Measurements from ENCODE around the gene SULT1A2.
"Not testable (repeated sequence)": the region's sequence is repeated elsewhere in the genome, so short reads cannot be mapped to it uniquely, and the experiment has no call there.

SULT1A2 gene

GRCh38 chr16:28591355-28591754, 5.5 kb downstream of the SULT1A2 start:
- no peak for DNase-seq (ENCODE audit: low read depth, low spot score)

DNA sequence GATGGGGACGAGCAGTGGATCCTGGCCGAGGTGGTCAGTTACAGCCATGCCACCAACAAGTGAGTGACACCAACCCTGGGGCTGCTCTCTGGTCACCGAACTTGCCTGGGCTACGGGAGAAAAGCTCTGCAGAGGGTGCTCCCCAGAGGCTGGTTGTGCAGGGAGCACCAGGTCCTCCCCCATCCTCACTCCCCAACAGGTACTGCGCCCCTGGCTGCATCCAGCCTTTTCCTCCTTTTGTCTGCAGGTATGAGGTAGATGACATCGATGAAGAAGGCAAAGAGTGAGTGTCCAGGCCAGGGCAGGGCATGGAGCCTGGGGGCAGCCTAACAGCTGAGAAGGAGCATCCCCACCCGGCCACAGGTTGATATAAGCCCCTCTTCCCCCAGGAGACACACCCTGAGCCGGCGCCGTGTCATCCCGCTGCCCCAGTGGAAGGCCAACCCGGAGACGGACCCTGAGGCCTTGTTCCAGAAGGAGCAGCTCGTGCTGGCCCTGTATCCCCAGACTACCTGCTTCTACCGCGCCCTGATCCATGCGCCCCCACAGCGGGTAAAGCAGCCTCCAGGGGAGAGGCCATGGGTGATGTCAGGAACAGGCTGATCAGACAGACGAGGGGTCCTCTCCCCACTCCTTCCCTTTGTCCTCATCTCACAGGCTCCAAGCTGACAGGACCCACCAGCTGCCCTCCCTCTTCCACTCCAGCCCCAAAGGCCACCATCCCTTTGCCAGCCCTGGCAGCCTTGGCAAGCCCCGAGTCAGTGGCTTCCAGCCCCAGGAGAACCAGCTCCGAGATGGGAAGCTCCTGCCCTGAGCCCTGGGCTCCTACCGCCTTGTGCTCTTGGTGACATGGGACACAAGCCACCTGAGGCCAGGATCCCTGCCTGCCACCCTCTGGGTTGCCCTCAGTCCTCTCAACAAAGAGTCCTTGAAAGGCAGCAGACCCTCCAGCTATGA, 6.2 kb downstream of the SULT1A2 start:
- no peak for DNase-seq (ENCODE audit: low read depth, low spot score)

DNA sequence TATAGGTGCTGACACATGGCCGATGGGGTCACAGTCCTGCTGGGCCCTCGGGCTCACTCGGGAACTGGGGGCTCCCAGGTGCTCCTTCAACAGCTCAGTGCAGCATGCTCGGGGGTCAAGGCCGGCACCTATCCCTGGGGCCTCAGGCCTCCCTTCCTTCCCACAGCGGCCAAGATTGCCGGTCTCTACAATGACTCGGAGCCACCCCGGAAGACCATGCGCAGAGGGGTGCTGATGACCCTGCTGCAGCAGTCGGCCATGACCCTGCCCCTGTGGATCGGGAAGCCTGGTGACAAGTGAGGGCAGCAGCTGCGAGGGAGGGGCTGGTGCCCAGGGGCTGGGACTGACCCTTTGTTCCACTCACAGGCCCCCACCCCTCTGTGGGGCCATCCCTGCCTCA, 6.9 kb downstream of the SULT1A2 start:
- DNase-seq (ENCODE audit: low read depth, low spot score): no peak

DNA sequence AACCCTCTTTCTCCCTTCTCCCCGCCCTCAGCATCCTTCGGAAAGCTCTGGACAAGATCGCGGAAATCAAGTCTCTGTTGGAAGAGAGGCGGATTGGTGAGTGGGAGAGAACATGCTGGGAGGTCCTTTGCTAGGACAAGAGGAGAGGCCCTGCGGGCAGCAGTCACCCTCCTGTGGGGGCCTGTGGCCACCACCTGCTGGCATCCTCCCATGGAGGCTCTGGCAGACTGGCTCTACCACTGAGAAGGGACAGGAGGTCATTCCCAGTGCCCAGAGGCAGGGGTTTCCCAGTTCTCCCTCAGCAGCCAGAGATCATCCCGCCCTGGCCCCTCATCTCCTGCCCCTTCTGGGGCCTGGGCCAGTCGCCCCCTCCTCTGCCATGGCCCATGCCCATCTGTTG, 7.8 kb downstream of the SULT1A2 start:
- no peak for DNase-seq (ENCODE audit: low read depth, low spot score)

DNA sequence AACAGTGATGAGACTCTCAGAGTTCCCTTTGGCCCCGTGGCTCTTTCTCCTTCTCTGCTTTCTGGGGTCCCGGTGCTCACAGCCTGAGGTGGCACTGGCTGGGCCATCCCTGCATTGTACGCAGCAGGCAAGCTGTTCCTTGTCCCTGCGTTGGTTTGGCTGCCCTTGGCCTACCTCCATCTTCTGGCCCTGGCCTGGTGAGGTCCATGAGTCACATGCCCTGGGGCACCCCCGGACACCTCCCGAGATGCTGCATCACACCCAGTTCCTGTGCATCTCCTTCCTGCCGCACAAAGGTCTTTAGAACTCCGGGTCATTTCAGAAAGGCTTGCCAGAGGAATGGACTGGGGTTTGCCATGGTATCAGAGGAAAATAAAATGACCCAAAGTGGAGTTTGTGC, 9.5 kb downstream of the SULT1A2 start:
- DNase-seq (ENCODE audit: low read depth, low spot score): no peak

DNA sequence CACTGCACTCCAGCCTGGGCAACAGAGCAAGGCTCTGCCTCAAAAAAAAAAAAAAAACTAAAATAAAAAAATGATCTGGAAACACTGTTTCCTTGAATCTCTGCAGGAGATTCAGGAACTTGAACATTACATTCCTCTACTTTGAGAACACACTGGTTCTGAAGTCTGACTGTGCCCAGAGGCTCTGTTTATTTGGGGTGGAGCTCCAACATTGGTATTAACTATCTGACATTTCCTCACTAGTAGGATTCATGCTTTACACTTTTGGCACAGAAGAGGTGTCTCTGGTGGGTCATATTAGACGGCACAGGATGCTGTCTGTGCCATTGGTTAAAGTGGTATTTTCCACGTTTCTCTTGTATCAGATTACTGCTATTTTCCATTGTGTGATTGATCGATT, 10.4 kb downstream of the SULT1A2 start:
- no peak for DNase-seq (ENCODE audit: low read depth, low spot score)

- DNase-seq (ENCODE audit: low read depth, low spot score): no peak
Measured at GRCh38 chr16:28585674-28586073, 11.2 kb downstream of the SULT1A2 start.

GRCh38 chr16:28580726-28581315, 16.0 kb downstream of the SULT1A2 start:
- DNase-seq (ENCODE audit: low read depth, low spot score): no peak

DNA sequence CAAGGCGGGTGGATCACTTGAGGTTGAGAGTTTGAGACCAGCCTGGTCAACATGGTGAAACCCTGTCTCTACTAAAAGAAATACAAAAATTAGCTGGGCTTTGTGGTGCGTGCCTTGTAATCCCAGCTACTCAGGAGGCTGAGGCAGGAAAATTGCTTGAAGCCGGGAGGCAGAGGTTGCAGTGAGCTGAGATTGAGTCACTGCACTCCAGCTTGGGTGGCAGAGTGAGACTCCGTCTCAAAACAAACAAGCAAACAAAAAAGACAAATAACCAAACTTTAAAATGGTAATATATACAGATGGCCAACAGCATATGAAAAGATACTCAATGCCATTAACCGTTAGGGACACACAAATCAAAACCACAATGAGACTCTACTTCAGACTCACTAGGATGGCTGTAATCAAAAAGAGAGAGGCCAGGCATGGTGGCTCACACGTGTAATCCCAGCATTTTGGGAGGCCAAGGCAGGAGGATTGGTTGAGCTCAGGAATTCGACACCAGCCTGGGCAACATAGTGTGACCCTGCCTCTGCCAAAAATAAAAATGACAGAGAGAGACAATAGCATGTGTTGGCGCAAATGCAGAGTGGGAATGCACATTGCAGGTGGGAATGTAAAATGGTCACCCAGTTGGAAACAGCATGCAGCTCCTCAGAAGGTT, 21.3 kb downstream of the SULT1A2 start:
- no peak for DNase-seq (ENCODE audit: low read depth, low spot score)

DNA sequence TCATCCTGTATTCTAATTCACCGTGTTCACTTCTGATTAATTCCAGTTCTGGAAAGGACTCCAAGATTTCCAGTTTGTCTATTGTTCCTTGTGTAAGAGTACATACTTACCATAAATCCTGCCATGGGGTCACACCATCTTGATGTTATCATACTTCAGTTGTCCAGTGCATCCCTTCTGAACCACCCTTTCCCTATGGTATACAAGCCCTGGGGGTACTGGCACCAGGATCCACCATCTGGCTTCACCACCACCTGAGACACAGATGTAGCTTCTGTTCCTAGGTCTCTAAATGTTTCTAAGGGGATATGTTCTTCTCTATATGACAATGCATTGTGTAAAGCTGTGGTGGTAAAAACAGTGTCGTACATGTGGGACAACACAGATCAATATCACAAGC, 21.9 kb downstream of the SULT1A2 start:
- no peak for DNase-seq (ENCODE audit: low read depth, low spot score)

DNA sequence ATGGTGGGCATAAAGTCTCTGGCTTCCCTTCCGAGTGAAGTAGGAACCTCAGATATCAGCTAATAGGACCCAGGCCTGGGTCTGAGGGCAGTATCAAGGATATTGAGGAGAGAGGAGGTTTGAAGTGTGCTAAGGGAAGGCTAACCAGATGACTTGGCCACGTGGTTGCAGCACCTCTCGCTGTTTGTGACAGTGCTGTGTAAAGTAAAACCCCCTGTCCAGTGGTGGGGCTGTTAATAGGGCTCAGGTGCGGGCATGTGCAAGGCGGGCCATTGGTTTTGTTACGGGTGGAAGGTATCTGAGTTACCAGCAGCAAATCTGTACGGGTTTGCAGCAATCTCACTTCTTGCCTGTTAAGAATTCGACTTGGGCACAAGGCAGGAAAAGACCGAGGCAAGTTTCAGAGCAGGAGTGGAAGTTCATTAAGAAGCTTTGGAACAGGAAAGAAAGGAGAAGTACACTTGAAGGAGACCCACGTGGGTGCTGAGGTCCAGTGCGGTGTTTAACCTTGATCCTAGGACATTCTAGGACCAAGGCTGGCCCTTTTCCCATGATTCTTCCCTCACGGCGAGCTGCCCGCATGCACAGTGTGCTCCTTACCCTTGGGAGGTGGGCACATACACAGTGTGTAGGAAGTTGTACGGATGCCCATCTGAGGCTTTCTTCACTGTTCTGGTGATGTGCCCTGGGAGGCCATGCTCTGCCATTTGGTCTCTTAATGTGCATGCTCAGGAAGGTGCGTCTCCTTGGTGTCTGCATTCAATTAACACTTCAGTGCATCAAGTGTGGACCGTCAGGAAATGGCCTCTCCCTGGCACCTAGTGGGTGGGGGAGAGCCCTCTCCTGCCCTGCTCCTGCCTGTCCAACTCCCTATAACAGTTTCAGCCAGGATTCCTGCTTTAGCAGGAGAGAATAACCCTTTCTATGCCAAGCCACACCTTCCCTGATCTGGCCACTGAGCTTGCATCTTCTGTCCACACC, 22.8 kb downstream of the SULT1A2 start:
- no peak for DNase-seq (ENCODE audit: low read depth, low spot score)

DNA sequence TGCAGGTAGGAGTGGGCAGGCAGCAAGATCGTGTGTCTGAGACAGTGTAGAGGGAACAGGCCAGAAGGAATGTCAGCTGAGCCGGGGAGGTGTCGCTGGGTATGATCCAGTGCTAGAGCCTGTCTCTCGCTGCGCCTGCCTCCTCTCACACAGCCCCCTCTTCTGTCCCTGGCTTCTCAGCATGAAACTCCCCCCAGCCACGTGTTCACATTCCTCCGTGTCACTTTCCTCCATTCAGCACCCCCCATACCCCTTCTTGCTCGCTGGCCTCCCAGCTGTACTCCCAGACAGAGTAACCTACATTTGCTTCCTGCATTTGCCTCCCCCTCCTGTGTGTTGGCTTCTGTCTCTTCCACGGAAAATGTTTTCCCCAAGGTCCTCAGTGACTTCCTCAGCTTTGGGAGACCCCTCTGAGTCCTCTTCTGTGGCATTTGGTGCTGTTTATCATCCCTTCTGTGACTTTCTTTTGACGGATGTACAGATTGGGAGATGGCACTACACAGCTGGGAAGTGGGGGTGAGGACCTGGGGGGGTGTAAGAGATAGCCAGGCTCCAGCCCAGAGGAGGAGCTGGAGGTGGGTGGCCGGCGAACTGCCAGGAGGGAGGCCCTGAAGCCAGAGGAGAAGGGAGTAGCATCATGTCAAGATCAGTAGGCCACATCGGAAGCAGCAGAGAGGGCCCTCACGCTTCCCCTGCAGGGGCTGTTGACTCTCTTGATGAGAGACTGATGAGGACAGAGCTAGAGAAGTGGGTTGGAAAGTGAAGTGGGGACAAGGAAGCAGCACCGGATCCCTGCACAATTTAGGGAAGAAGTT, 23.9 kb downstream of the SULT1A2 start:
- no peak for DNase-seq (ENCODE audit: low read depth, low spot score)

DNA sequence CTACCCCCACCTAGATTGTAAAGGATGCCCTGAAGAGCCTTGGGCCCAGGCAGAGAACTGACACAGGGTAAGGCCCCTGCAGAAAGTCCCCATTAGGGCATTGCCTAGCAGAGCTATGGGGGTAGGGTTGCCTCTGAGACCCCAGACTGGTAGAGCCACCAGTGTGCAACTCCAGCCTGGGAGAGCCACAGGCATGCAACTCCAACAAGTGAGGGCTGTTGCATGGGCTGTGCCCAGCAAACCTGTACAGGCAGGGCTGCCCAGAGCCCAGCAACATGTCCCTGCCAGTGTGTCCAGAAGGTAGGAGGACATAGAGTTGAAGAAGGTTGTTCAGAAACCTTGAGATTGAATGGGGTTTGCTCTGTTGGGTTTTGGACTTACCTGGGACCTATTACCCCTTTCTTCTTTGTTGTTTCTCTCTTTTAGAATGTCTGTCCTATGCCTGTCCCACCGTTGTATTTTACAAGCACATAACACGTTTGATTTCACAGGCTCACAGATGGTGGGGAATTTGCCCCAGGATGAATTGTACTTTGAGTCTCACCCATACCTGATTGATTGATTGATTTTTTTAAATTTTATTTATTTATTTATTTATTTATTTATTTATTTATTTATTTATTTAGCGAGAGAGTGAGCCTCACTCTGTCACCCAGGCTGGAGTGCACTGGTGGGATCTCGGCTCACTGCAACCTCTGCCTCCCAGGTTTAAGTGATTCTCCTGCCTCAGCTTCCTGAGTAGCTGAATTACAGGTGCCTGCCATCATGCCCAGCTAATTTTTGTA, 26.7 kb downstream of the SULT1A2 start:
- no peak for DNase-seq (ENCODE audit: low read depth, low spot score)

DNA sequence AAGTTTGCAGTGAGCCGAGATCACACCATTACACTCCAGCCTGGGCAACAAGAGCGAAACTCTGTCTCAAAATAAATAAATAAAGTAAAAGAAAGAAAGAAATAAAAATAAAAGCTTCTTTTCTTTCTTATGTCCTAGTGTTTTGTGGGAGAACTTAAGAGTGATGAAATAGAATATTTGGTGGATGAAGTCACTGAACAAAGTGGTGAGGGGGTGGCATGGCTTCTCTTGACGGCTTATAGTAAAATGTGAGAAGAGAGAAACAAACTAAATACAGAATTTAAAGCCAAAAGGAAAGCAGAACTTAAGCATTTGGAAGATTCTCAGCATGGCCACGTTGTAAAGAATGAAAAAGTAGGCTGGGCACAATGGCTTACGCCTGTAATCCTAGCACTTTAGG, 27.8 kb downstream of the SULT1A2 start:
- DNase-seq (ENCODE audit: low read depth, low spot score): no peak

DNA sequence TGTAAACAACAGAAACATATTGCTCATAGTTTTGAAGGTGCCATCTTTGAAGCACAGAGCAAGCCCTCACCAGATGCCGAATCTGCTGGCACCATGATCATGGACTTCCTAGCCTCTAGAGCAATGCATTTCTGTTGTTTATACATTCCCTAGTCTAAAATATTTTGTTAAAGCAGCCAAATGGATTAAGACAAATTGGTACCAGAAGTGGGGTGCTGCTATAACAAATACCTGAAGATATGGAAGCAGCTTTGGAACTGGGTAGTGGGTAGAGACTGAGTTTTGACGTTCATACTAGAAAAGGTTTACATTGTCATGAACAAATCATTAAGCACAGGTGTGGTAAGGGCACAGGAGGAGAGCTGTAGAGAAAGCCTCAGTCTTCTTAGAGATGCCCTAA, 29.6 kb downstream of the SULT1A2 start:
- DNase-seq (ENCODE audit: low read depth, low spot score): no peak

DNA sequence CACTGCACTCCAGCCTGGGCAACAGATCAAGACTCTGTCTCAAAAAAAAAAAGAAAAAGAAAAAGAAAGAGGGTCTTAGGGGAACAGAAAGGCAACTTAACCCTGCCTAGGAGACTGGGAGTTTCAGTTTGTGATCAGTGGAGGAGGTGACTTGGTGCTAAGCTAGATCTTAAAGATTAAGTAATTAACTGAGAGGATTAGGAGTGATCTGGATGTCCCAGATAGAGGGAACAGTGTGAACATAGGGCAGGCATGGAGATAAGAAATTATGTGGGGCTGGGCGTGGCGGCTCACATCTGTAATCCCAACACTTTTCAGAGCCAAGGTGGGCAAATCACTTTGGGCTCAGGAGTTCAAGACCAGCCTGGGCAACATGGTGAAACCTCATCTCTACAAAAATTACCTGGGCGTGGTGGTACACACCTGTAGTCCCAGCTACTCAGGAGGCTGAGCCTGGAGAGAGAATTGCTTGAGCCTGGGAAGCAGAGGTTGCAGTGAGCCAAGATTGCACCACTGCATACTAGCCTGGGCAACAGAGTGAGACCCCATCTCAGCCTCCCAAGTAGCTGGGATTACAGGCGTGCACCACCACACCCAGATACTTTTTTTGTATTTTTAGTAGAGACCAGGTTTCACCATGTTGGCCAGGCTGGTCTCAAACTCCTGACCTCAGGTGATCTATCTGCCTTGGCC, 30.5 kb downstream of the SULT1A2 start:
- DNase-seq (ENCODE audit: low read depth, low spot score): not testable (repeated sequence)

- no peak for DNase-seq (ENCODE audit: low read depth, low spot score)
Measured at GRCh38 chr16:28563218-28563617, 33.6 kb downstream of the SULT1A2 start.

- no peak for DNase-seq (ENCODE audit: low read depth, low spot score)
Measured at GRCh38 chr16:28562199-28562598, 34.7 kb downstream of the SULT1A2 start.

DNA sequence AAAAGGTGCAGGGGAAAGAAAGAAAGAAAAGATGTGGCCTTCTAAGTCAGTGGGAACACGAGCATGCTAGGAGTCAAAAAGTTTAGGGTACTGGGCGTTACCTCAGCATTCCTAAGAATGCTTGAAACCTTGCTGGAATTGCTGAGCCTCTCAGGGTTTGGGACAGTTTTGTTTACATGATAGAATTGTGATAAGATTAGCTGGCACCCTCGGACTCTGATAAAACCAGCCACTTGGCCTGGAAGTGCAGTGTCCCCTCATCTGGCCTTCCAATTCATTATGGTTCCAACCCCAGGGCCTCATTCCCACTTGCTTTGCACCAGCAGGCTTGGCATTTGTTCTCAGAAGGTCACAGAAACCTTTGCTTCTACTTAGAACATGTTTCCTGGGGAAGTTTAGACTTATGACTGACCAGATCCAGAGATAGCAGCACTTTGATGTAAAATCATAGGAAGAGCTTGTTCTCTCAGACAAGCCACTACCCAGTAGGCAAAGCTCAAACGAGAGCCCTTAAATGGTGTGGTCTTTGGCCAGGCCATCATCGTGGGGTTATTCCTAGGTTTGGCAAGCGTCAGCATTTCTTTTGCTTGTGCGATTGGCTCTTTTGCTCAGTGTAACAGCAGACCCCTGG, 35.2 kb downstream of the SULT1A2 start:
- no peak for DNase-seq (ENCODE audit: low read depth, low spot score)
